ENCODE data around the gene ZNF215.

GRCh38 chr11:6943131-6943530 lies 16.9 kb downstream of the ZNF215 start:
- TF ChIP-seq CTCF (IDR thresholded peaks at IDR 0.05): no peak
- TF ChIP-seq EZH2 (IDR thresholded peaks at IDR 0.05; ENCODE audit: borderline replicate concordance, insufficient read depth, low read depth, low read length, poor library complexity, severe bottlenecking): no peak
